ELR (cell line): Measurements from ENCODE around the gene PAEP.

ENCODE experiments used
- DNase-seq: peaks from one replicate; pipeline ENCODE4 v3.0.0-alpha.2; 2015; ENCODE audit warnings: low read depth

The PAEP gene

DNA sequence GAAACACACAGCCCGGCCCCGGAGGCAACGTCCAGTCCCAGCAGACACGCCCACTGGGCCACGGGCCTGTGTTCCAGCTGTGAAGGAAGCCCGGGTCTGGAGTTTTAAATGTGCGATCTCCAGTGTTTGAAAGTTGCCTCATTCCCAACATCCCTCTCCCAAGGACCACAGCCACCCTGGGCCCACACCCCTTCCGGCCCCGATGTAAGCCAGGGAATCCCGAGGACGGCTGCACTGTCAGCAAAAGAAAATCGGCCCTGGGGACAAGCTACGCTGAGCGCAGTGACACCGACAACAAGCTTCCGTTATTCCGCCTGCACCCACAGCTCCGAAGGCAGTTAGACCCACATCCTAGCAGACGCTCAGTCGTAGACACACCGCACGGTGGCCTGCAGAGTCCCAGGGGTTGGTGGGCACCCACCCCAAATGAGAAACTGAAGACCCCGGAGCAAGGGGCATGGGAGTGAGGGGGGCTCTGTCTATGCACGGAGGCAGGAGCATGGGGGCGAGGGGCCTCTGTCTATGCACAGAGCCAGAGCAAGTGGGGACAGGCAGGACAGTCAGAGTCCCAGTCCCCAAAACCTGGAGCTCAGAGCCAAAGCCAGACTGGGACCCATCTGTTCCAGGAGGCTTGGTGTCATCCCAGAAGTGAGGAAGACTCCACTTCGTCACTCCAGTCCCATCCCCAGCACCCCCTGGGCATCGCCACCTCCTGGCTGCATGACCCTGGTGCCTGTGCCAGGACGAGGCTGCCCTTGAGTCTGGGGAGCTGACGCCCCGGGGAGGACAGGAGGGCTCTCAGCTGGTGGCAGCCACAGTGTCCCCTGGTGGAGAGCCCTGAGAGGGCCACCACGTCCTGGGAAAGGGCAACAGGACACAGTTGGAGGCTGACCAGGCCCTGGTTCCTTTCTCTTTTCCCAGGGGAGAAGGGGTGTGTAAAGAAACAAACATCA lies 54.4 kb downstream of the PAEP start:
- DNase-seq = no peak
